ENCODE measurements around the gene URAD. TPM values are rescaled to one million over a fixed set of nuclear protein-coding genes. Genes with fewer than 3 reads are reported as not detected.
"Not testable (repeated sequence)": the region's sequence is repeated elsewhere in the genome, so short reads cannot be mapped to it uniquely, and the experiment has no call there.

Gene URAD
- total RNA-seq, 4 donors from 2014 or later = 124 to 265 (median 168) TPM

GRCh38 chr13:27964741-27965323 is 23.7 kb downstream of the URAD start:
- H3K4me1 ChIP-seq = peaks cover 0 to 61% (median 44%) of the 10 kb centered on the region in 4 donors
- peaks cover 95% of the 10 kb centered on the region for H3K27me3 ChIP-seq
- peak overlapping the region; percentile 75 to 97 (median 92) for H3K27ac ChIP-seq
- whole genome bisulfite sequencing, 2 donors (ENCODE audit: low coverage in 1 of 2) = 24 to 41% methylated on average over 8 to 15 of the region's 15 CpGs
- TF ChIP-seq EP300 (IDR thresholded peaks at IDR 0.05; ENCODE audit: low read depth) (no peak), POLR2AphosphoS5 (IDR thresholded peaks at IDR 0.05) (no peak), POLR2A (IDR thresholded peaks at IDR 0.05) (no peak)
- TF ChIP-seq, protein P1, sequence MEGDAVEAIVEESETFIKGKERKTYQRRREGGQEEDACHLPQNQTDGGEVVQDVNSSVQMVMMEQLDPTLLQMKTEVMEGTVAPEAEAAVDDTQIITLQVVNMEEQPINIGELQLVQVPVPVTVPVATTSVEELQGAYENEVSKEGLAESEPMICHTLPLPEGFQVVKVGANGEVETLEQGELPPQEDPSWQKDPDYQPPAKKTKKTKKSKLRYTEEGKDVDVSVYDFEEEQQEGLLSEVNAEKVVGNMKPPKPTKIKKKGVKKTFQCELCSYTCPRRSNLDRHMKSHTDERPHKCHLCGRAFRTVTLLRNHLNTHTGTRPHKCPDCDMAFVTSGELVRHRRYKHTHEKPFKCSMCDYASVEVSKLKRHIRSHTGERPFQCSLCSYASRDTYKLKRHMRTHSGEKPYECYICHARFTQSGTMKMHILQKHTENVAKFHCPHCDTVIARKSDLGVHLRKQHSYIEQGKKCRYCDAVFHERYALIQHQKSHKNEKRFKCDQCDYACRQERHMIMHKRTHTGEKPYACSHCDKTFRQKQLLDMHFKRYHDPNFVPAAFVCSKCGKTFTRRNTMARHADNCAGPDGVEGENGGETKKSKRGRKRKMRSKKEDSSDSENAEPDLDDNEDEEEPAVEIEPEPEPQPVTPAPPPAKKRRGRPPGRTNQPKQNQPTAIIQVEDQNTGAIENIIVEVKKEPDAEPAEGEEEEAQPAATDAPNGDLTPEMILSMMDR (IDR thresholded peaks at IDR 0.05) = no peak
- peak overlapping the region in 3 of 4 donors; percentile 72 to 75 (median 73) for H3K4me3 ChIP-seq
- intact Hi-C loops (cut with DNase I; ENCODE audit: low total_unique reads) = no loop called here
- no peaks in the 10 kb centered on the region for H3K36me3 ChIP-seq
- in situ Hi-C loops (cut with MboI; ENCODE audit: low pct_ligation_motif_present in 1 of 4, low pct_unique_long_range_greater_than_20kb in 1 of 4, low sequenced_read_pairs in 3 of 4) = no loop called here
- no peak for DNase-seq
- H3K9me3 ChIP-seq = no peaks in the 10 kb centered on the region

DNA sequence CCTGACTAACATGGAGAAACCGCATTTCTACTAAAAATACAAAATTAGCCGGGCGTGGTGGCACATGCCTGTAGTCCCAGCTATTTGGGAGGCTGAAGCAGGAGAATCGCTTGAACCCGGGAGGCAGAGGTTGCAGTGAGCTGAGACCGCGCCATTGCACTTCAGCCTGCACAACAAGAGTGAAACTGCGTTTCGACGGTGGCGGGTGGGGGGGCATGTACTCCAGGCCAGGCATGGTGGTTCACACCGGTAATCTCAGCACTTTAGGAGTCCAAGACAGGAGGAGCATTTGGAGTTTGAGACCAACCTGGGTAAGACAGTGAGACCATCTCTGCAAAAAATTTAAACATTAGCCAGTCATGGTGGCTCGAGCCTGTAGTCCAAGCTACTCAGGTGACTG is 24.3 kb downstream of the URAD start:
- intact Hi-C loops (cut with DNase I; ENCODE audit: low total_unique reads); in situ Hi-C loops (cut with MboI; ENCODE audit: low pct_ligation_motif_present in 1 of 4, low pct_unique_long_range_greater_than_20kb in 1 of 4, low sequenced_read_pairs in 3 of 4); H3K36me3 ChIP-seq; H3K9me3 ChIP-seq: not testable (repeated sequence)
- peak overlapping the region in 3 of 4 donors; percentile 19 to 75 (median 72) for H3K4me3 ChIP-seq
- peak overlapping the region; percentile 75 to 97 (median 92) for H3K27ac ChIP-seq
- peaks cover 95% of the 10 kb centered on the region for H3K27me3 ChIP-seq
- 28 to 29% methylated on average over 7 to 13 of the region's 13 CpGs for WGBS, 2 donors (ENCODE audit: low coverage in 1 of 2)
- peaks cover 0 to 67% (median 49%) of the 10 kb centered on the region in 4 donors for H3K4me1 ChIP-seq
- peak; percentile 44 for DNase-seq

DNA sequence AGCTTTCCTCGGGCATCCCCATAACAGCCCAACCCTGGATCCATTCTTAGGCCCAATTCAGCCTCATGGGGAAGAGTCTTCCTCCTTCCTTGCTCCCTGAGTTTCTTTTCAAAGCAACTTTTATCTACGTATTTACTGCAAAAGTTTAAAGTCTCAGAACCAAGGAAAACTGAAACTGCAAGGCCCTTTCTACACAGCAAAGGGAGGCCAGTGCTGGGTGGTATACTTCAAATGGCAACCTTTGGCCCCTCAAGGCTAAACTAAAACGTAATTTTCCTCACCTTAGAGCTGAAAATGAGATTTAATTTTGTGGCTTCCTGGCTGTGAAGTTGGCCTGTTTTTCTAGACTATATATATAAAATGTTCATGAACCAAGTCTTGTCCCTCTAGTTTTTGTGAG is 25.0 kb downstream of the URAD start:
- peak overlapping the region in 2 of 4 donors; percentile 19 to 72 for H3K4me3 ChIP-seq
- WGBS, 2 donors (ENCODE audit: low coverage in 1 of 2) = 40 to 60% methylated on average over 1 to 3 of the region's 3 CpGs
- H3K36me3 ChIP-seq = no peaks in the 10 kb centered on the region
- peak overlapping the region; percentile 75 to 97 (median 92) for H3K27ac ChIP-seq
- in situ Hi-C loops (cut with MboI; ENCODE audit: low pct_ligation_motif_present in 1 of 4, low pct_unique_long_range_greater_than_20kb in 1 of 4, low sequenced_read_pairs in 3 of 4) = no loop called here
- no peaks in the 10 kb centered on the region for H3K9me3 ChIP-seq
- intact Hi-C loops (cut with DNase I; ENCODE audit: low total_unique reads) = no loop called here
- DNase-seq = no peak
- peaks cover 95% of the 10 kb centered on the region for H3K27me3 ChIP-seq
- TF ChIP-seq POLR2AphosphoS5 (IDR thresholded peaks at IDR 0.05) = no peak
- TF ChIP-seq, protein P1 (IDR thresholded peaks at IDR 0.05) = no peak
- TF ChIP-seq POLR2A (IDR thresholded peaks at IDR 0.05) = no peak
- TF ChIP-seq EP300 (IDR thresholded peaks at IDR 0.05; ENCODE audit: low read depth) = no peak
- H3K4me1 ChIP-seq = peaks cover 0 to 67% (median 48%) of the 10 kb centered on the region in 4 donors

DNA sequence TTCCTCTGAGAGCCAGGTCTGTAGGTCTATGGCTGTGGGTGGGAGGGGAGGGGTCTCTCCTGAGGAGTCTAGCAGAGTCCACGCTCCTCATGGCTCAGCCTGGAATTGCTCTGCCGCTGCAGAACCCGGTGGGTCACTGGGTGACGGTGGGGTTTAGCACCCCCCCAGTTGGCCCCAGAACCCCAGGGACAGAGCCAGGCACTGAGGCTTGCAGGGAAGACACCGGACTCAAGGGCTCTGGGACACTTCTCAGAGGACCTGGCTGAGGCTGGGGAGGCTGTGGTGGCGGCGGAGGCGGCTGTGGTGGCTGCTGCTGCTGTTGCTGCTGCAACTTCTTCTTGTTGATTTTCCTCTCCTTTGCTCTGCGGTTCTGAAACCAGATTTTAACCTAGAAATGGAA is 25.5 kb downstream of the URAD start:
- TF ChIP-seq POLR2A (IDR thresholded peaks at IDR 0.05) = no peak
- TF ChIP-seq POLR2AphosphoS5 (IDR thresholded peaks at IDR 0.05) = no peak
- no peak for TF ChIP-seq EP300 (IDR thresholded peaks at IDR 0.05; ENCODE audit: low read depth)
- Histone ChIP-seq H3K27me3 (peaks cover 95% of the 10 kb centered on the region), H3K4me1 (peaks cover 0 to 66% (median 45%) of the 10 kb centered on the region in 4 donors), H3K4me3 (peak overlapping the region in 2 of 4 donors; percentile 19 to 72), H3K27ac (peak overlapping the region; percentile 75 to 97 (median 92)), H3K9me3 (no peaks in the 10 kb centered on the region), H3K36me3 (no peaks in the 10 kb centered on the region)
- no peak for DNase-seq
- WGBS, 2 donors (ENCODE audit: low coverage in 1 of 2) = 41% methylated on average over 9 of the region's 9 CpGs; no CpG with 5 or more reads in 1 of the 2 donors
- intact Hi-C loops (cut with DNase I; ENCODE audit: low total_unique reads) (no loop called here), in situ Hi-C loops (cut with MboI; ENCODE audit: low pct_ligation_motif_present in 1 of 4, low pct_unique_long_range_greater_than_20kb in 1 of 4, low sequenced_read_pairs in 3 of 4) (no loop called here)

- intact Hi-C loops (cut with DNase I; ENCODE audit: low total_unique reads) (no loop called here), in situ Hi-C loops (cut with MboI; ENCODE audit: low pct_ligation_motif_present in 1 of 4, low pct_unique_long_range_greater_than_20kb in 1 of 4, low sequenced_read_pairs in 3 of 4) (no loop called here)
- Histone ChIP-seq H3K27ac (peak overlapping the region; percentile 75 to 97 (median 92)), H3K4me1 (peaks cover 0 to 64% (median 45%) of the 10 kb centered on the region in 4 donors), H3K27me3 (peaks cover 95% of the 10 kb centered on the region), H3K36me3 (no peaks in the 10 kb centered on the region), H3K4me3 (peak overlapping the region in 2 of 4 donors; percentile 19 to 72), H3K9me3 (no peaks in the 10 kb centered on the region)
- DNase-seq = peak; percentile 65
- WGBS, 2 donors (ENCODE audit: low coverage in 1 of 2) = 40% methylated on average over 6 of the region's 6 CpGs; no CpG with 5 or more reads in 1 of the 2 donors
- no peak for TF ChIP-seq EP300 (IDR thresholded peaks at IDR 0.05; ENCODE audit: low read depth)
- TF ChIP-seq POLR2A (IDR thresholded peaks at IDR 0.05) = peak; percentile 64
- TF ChIP-seq, protein P1 (IDR thresholded peaks at IDR 0.05) = no peak
- TF ChIP-seq POLR2AphosphoS5 (IDR thresholded peaks at IDR 0.05) = peak; percentile 28 to 67 (median 55)
Observed at GRCh38 chr13:27962128-27962841, 26.2 kb downstream of the URAD start.

Measured in transverse colon (tissue), 4 donors.